GM10266 (cell line): ENCODE results near the gene SLC25A52.

Source experiments
- DNase-seq: peaks from one replicate; pipeline ENCODE4 v3.0.0; 2012; ENCODE audit errors: extremely low spot score
- TF ChIP-seq, protein P1 (sequence below): IDR thresholded peaks from 2 replicates; pipeline ENCODE4 v1.5.1; 2012; ENCODE audit warnings: mild to moderate bottlenecking, low read depth; ENCODE audit not compliant: control insufficient read depth, insufficient read depth; ENCODE audit errors: missing control alignments

SLC25A52 gene

DNA sequence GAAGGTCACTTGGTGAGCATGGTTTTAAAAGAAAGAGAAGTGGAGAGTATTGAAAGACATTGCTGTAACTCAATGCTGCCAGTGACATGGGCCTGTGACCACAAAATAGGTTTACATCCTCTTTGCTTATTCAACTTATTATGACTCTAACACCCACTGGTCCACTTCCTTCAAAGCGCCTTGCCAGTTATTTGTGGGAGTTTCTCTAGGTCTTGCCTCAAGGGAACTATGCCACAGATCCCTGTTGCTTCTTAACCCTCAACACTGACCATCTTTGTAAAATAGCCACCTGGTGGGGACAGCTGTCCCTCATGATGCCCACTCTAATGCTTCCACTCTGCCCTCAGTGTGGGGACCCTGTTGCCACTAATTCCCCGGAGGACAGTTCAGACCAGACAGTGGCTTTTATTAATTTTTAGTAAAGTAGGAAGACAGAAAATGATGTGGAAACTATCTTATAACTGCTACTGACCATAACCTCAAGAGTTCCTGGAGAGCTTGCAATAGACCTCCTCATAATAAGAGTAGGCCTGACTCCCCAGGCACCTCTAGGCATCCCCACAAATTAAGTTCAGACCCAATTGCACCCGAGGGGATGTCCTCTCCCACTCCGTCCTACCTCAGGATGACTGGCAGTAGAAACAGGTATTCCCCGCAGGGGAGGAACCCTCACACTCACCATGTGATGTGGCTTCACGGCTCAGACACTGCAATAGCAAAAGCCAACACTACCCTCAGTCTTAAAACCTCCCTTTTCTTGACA lies 31.3 kb upstream of the SLC25A52 start:
- TF ChIP-seq, protein P1, sequence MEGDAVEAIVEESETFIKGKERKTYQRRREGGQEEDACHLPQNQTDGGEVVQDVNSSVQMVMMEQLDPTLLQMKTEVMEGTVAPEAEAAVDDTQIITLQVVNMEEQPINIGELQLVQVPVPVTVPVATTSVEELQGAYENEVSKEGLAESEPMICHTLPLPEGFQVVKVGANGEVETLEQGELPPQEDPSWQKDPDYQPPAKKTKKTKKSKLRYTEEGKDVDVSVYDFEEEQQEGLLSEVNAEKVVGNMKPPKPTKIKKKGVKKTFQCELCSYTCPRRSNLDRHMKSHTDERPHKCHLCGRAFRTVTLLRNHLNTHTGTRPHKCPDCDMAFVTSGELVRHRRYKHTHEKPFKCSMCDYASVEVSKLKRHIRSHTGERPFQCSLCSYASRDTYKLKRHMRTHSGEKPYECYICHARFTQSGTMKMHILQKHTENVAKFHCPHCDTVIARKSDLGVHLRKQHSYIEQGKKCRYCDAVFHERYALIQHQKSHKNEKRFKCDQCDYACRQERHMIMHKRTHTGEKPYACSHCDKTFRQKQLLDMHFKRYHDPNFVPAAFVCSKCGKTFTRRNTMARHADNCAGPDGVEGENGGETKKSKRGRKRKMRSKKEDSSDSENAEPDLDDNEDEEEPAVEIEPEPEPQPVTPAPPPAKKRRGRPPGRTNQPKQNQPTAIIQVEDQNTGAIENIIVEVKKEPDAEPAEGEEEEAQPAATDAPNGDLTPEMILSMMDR: no peak
- DNase-seq: peak; percentile 68

DNA sequence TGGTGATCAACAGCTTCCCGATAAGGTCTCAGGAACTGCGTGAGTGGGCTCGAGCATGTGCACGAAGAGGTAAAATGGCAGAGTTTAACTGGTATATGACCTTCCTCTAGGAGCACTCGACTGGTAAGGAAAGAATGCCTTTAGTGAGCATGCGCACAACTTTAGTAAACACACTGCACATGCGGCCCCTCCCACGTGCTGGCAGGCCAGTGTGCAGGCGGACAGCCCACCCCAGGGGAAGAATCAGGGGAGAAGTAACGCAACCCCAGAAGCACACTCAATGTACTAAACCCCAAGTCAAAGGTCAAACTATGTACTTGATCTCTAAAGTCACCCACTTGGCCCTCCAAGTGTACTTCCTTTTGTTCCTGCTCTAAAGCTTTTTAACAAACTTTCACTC lies 28.7 kb upstream of the SLC25A52 start:
- TF ChIP-seq, protein P1: no peak
- DNase-seq: no peak

DNA sequence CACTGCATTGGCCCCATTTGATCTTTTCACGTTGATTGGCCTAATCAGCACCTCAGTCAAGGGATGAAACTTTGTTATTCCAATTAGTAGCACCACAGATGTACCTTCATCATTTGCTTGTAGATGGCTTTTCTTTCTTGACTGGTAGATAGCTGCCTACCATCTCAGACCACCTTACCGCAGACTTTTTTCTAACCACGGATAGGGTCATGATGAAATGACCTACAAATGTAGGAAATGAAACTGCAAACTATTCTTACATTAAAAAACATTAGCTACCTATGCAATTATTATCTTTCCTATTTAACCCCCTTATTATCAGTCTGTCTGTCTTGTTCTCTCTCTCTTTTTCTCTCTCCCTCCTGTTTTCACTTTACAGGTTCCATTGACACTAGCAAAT lies 22.4 kb upstream of the SLC25A52 start:
- DNase-seq: no peak
- TF ChIP-seq, protein P1: no peak

DNA sequence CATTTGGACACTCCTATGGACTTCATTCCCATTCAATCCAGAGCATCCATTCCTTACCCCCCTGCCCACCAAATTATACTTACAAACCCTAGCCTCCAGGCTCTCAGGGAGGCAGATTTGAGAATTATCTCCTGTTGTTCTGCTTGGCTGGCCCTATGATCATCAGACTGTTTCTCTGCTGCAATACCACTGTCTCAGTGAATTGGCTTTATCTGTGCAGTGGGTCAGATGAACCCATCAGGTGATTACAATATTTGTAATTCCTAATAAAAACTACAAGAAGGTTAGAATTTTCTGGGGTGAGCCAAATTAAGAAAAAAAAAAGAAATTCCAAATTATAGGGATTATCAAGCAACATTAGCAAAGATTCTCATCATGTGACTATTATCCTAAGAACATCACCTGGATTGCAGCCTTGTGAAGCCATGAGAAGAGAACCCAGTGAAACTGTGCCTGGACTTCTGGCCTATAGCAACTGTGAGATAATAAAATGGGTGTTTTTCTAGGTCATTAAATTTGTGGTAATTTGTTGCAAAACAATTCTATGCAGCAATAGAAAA lies 17.8 kb upstream of the SLC25A52 start:
- no peak for DNase-seq
- TF ChIP-seq, protein P1: no peak

DNA sequence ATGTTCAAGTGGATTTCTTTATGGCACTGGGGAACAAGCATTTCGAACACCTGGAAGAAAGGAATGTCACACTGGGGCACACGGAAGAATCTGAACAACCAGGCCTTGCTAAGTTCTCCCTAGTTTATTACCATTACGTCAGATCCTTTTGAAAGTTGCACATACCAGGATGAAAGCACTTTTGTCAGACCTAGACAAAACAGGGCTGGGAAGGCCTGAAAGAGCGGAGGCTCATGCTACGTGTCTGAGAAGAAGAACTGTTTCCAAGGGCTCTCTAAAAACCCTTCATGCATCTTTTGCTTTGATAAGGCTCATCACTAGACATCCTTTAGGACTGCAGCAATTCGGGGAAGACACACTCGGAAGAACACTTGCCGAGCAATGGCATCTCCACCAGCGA lies 15.4 kb upstream of the SLC25A52 start:
- DNase-seq: no peak
- TF ChIP-seq, protein P1: no peak

DNA sequence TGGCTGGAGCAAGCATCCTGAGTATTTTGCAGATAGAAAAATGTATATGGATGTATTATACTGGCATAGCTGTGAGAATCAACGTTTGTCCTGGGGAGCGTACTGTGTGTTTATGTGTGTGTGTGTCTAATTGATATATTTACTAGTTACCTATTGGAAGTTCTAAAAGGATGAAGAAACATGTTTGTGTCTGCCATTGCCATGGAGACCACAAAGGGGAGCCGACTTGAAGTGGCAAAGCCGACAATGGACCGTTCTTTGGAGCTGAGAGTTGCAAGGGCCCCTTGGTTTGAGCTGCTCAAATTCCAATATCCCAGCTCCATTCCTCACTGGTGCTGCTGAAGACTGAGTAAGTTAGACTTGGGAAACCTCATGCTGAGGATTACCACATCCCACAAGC lies 14.3 kb upstream of the SLC25A52 start:
- no peak for DNase-seq
- TF ChIP-seq, protein P1: no peak

DNA sequence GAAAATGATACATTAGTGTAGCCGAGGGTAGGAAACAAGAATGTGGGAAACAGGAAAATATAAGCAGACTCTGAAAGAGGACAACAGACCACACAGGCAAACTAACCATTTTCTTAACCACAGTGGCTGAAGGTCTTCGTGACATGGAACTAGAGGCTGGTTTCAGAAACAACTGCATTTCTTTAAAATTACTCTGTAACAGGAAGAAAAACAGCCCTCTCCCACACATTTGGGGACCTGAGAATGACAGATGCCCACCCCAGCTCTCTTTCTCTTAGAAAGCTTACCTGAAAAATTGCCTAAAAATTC lies 13.8 kb upstream of the SLC25A52 start:
- peak; percentile 42 for DNase-seq
- TF ChIP-seq, protein P1: no peak
